HepG2 (cell line): Measurements from ENCODE around the gene SLC38A1.

ENCODE experiments used
- CHD4 ChIP-seq: fragments of 200-600 bp; sonication (generic); IDR thresholded peaks from 2 replicates; pipeline ENCODE4 v1.7.0; 2017; ENCODE audit warnings: mild to moderate bottlenecking, low read length, borderline replicate concordance
- ETV6 ChIP-seq: sonication (generic); formaldehyde crosslinking; conservative IDR thresholded peaks from 2 replicates; pipeline ENCODE4 v1.4.0; 2020; ENCODE audit warnings: missing genetic modification reagents
- FOSL1 ChIP-seq: sonication (generic); formaldehyde crosslinking; IDR thresholded peaks from 2 replicates; pipeline ENCODE4 v1.9.0; 2021; ENCODE audit warnings: missing genetic modification reagents, borderline replicate concordance
- TAF1 ChIP-seq: sonication (generic); formaldehyde crosslinking; IDR thresholded peaks from 2 replicates; pipeline ENCODE4 v1.4.0; 2020; ENCODE audit warnings: missing genetic modification reagents
- TRIM24 ChIP-seq: sonication (generic); formaldehyde crosslinking; IDR thresholded peaks from 2 replicates; pipeline ENCODE4 v1.8.0; 2022; ENCODE audit warnings: mild to moderate bottlenecking, missing genetic modification reagents
- ZNF180 ChIP-seq: sonication (generic); formaldehyde crosslinking; IDR thresholded peaks from 2 replicates; pipeline ENCODE4 v1.4.0; 2020; ENCODE audit warnings: low read depth, missing genetic modification reagents, borderline replicate concordance
- ZNF839 ChIP-seq: sonication (generic); formaldehyde crosslinking; IDR thresholded peaks from 2 replicates; pipeline ENCODE4 v1.4.0; 2020; ENCODE audit warnings: missing genetic modification reagents, mild to moderate bottlenecking, borderline replicate concordance
- TF ChIP-seq, protein P1 (sequence below): sonication (generic); formaldehyde crosslinking; IDR thresholded peaks from 2 replicates; pipeline ENCODE4 v1.5.0; 2020; ENCODE audit warnings: mild to moderate bottlenecking, missing genetic modification reagents, moderate library complexity

DNA sequence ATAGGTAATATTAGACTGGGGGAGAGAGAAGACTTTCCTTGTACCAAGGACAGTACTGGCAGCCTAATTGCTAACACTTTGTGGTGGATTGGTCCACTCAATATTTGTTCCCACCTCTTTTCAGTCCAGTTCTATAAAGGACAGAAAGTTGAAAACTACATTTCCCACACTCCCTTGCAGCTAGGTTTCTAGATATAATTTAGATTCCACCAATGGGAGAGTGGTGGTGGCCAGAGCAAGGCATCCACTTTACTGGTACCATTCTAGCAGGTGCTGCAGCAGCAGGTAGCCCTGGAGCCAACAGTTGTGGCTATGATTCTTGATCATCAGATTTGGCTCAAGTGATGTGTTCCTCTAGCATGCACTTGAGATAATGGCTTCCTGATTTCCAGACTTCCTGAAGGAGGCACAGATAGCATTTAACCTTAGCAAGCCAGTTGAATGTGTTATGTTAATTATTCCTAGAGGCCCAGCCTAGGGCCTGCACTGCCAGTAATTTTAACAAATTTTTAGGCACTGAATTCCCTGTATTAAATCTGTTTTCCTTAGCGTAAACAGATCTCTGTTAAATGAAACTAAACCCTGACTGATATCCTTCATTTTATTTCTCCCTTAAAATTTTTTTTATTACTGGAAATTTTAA lies 24.4 kb downstream of the SLC38A1 start:
- TF ChIP-seq ZNF180 (no peak), CHD4 (no peak), FOSL1 (CRISPR knock-in tag) (no peak), TAF1 (CRISPR knock-in tag) (no peak), ETV6 (CRISPR knock-in tag) (no peak), TRIM24 (CRISPR knock-in tag) (no peak), ZNF839 (CRISPR knock-in tag) (no peak)
- TF ChIP-seq, protein P1, sequence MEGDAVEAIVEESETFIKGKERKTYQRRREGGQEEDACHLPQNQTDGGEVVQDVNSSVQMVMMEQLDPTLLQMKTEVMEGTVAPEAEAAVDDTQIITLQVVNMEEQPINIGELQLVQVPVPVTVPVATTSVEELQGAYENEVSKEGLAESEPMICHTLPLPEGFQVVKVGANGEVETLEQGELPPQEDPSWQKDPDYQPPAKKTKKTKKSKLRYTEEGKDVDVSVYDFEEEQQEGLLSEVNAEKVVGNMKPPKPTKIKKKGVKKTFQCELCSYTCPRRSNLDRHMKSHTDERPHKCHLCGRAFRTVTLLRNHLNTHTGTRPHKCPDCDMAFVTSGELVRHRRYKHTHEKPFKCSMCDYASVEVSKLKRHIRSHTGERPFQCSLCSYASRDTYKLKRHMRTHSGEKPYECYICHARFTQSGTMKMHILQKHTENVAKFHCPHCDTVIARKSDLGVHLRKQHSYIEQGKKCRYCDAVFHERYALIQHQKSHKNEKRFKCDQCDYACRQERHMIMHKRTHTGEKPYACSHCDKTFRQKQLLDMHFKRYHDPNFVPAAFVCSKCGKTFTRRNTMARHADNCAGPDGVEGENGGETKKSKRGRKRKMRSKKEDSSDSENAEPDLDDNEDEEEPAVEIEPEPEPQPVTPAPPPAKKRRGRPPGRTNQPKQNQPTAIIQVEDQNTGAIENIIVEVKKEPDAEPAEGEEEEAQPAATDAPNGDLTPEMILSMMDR (CRISPR knock-in tag), result no peak
